OCI-M2 (cell line): ENCODE results near the gene KCTD21.

Experiments
- DNase-seq: peaks from one replicate; lab custom pipeline; 2025; ENCODE audit not compliant: unreplicated experiment; lab: John Stamatoyannopoulos, UW

Gene KCTD21

GRCh38 chr11:78202733-78203167 is 14.3 kb upstream of the KCTD21 start:
- no peak for DNase-seq

GRCh38 chr11:78201096-78201818 is 12.8 kb upstream of the KCTD21 start:
- DNase-seq = no peak

GRCh38 chr11:78200553-78200952 is 12.1 kb upstream of the KCTD21 start:
- no peak for DNase-seq

GRCh38 chr11:78200061-78200460 is 11.6 kb upstream of the KCTD21 start:
- no peak for DNase-seq

- DNase-seq = no peak
Measured at GRCh38 chr11:78199653-78200015, 11.2 kb upstream of the KCTD21 start.

- DNase-seq = no peak
Measured at GRCh38 chr11:78199015-78199652, 10.7 kb upstream of the KCTD21 start.

GRCh38 chr11:78197816-78198215 is 9.4 kb upstream of the KCTD21 start:
- no peak for DNase-seq

GRCh38 chr11:78196661-78197091 is 8.2 kb upstream of the KCTD21 start:
- DNase-seq = no peak

GRCh38 chr11:78195917-78196560 is 7.6 kb upstream of the KCTD21 start:
- no peak for DNase-seq

- DNase-seq = no peak
Measured at GRCh38 chr11:78194490-78194889, 6.1 kb upstream of the KCTD21 start.

- no peak for DNase-seq
Measured at GRCh38 chr11:78193806-78194205, 5.4 kb upstream of the KCTD21 start.

- no peak for DNase-seq
Measured at GRCh38 chr11:78192911-78193351, 4.5 kb upstream of the KCTD21 start.

GRCh38 chr11:78192223-78192719 is 3.8 kb upstream of the KCTD21 start:
- DNase-seq = no peak

GRCh38 chr11:78190871-78191538 is 2.6 kb upstream of the KCTD21 start:
- no peak for DNase-seq

- no peak for DNase-seq
Measured at GRCh38 chr11:78190374-78190773, 1.9 kb upstream of the KCTD21 start.

- no peak for DNase-seq
Measured at GRCh38 chr11:78189851-78190250, 1.4 kb upstream of the KCTD21 start.

- DNase-seq = no peak
Measured at GRCh38 chr11:78189174-78189724, 823 bp upstream of the KCTD21 start.

GRCh38 chr11:78187366-78188285 is 800 bp downstream of the KCTD21 start:
- no peak for DNase-seq

- DNase-seq = no peak
Measured at GRCh38 chr11:78181185-78181584, 7.2 kb downstream of the KCTD21 start.

- no peak for DNase-seq
Measured at GRCh38 chr11:78180751-78181150, 7.7 kb downstream of the KCTD21 start.
